GM18907 (cell line): ENCODE results near the gene COX6A2.
"Not testable (repeated sequence)": the region's sequence is repeated elsewhere in the genome, so short reads cannot be mapped to it uniquely, and the experiment has no call there.

Experiments
- ATAC-seq: cut with Tn5 transposase; IDR thresholded peaks from one replicate; pipeline ENCODE4 v1.9.1; 2021; ENCODE audit warnings: mild to moderate bottlenecking, moderate library complexity; ENCODE audit not compliant: unreplicated experiment

The COX6A2 gene

DNA sequence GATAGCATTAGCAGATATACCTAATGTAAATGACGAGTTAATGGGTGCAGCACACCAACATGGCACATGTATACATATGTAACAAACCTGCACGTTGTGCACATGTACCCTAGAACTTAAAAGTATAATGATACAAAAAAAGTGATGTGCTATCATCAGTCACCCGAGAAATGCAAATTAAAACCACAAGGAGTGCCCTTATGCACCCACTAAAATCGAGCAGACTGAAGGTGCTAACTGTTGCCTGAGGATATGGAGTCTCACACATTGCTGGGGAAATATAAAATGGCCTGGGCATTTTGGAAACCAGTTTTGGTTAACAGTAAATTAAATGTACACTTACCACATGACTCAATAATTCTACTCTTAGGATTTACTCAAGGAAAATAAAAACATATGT, 10.9 kb upstream of the COX6A2 start:
- not testable (repeated sequence) for ATAC-seq

DNA sequence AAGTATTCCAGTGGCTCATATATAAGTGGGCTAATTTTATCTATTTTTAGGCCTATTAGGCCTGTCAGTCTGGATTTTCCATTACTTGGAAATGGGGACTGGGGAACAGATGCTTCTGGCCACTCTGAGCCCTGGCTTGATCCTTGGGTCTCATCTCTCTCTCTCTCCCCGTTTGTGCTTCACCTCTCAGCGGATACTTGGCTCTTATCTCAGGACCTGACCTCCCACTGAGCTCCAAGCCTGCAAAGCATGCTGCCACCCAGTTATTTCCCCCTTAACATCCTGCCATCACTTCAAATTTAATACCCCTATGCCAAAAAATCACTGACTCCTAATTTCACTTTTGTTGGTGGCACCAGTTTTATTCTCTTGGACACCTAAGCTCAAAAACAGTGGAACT, 10.3 kb upstream of the COX6A2 start:
- ATAC-seq, result no peak

DNA sequence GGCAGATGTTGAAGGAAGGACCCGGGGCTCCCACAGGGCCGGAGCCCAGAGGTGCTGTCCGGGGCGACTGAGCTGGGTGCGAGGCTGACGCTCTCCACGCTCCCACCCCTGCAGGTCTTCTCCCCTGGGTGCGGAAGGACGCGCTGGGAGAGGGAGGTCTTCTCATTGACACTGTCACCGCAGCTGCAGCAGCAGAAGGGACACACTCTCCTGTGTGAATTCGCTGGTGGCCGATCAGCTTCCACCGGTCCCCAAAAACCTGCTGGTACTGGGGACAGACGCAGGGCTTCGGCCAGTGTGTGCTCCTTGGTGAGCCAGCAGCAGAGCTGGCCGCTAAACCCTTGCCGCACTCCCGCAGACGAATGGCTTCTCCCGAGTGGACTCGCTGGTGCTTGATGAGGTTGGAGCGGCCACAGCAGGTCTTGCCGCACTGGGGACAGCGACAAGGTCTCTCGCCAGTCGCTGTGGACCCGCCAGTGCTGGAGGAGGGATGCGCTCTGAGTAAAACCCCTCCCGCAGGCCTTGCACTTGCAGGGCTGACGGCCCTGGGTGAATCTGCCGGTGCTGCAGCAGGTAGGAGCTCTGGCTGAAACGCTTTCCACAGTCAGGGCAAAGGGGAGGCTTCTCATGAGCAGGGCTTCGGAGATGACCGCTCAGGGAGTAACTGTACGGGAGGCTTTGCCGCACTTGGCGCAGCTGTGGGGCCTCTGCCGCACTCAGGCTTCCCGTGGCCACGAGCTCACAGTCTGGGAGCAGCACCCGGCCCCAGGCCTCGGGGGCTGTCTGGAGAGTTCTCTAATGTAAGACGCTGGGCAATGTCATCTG, 8.3 kb upstream of the COX6A2 start:
- no peak for ATAC-seq

DNA sequence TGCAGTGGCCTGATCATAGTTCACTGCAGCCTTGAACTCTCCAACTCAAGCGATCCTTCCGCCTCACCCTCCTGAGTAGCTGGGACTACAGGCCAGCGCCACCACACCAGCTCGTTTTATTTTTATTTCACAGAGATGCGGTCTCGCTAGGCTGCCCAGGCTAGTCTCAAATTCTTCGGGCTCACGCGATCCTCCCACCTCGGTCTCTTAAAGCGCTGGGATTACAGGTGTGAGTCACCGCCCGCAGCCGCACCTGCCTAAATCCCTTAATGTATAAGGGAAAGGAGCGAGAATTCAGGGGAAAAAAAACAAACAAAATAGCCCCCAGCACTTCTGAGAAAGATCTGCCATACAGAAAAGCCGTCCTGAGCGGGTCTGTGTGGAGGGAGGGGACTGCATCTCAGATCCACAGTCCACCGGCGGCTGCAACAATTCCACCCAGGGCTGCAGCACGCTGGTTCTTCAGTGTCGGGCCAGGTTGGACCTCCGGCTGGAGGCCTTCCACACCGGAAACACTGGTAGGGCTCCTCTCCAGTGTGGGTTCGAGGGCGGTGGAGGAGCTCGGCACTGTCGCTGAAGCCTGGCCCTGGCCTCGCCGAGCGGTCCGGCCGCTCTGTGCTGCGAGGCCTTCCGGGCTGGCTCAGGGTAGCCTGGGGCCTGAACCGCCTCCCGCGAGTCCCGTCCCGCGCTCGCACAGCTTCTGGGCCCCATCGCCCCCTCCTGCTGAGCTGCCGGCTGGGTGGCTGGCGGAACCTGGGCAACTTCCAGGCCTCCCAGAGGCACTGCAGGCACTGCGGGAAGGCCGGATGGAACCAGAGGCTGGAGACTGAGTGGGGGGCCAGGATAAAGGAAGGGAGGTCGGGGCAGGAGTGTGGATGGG, 7.4 kb upstream of the COX6A2 start:
- no peak for ATAC-seq

DNA sequence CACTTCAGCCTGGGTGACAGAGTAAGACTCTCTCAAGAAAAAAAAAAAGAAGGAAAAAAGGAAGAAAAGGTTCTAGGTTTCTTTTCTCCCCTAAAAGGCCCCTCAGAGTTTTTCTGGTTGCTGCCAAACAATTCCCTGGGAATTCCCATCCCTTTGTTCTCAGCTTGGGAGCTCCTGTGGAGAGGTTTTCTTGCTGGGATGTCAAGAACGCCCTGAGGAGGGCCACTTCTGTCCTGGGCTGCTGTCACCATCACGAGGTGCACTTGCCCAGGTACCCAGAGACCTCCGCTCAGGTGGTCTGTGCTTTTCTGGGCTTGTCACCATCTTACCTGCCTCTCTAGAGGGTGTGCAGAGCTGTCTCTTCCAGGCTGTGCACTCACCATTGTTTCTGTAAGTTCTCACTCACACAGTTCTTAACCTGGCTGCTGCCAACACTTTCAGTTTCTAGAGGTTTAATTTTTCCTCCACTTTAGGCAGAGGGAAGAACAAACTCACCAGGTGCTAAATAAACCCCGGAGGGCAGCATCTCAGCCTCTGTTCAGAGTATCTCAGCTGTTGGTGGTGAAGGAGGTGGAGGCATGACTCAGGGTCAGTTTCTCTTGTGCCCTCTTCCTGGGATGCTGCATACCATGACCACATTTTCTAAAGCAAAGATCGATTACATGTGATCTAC, 2.4 kb upstream of the COX6A2 start:
- no peak for ATAC-seq

DNA sequence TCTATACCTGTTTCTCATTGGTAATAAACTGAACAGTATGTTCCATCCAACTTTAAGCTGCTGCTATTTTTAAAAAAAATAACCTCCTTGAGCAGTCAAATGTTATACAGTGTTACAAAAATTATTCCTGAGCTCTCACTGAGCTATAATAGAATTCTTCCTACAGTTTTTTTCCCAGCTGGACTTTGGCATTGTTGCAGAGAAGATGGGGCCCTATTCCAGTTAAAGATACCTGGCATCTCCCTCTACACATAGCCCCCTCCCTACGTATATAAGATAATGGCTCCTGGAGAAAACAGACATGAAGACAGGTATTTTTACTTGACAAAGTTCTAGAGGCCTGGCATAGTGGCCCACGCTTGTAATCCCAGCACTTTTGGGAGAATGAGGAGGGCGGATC, 1.6 kb upstream of the COX6A2 start:
- ATAC-seq, result no peak

DNA sequence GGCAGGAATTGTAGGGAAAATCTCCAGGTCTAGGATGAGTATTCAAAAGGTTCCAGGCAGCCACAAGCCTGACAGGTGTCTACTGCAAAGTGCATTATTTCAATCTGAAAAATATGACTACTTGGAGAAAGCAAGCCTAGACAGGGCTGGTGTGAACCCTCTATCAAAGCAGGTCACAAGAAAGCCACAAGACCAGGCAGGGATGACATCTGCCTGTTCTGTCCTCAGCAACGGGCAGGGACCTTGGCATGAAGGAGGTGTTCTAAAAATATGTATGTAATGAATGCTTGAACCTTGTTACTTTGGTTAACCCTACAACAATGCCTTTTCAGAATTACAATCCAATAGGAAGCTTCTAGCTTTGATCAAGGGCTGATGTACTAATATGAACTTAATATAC, 1.2 kb upstream of the COX6A2 start:
- ATAC-seq, result no peak

DNA sequence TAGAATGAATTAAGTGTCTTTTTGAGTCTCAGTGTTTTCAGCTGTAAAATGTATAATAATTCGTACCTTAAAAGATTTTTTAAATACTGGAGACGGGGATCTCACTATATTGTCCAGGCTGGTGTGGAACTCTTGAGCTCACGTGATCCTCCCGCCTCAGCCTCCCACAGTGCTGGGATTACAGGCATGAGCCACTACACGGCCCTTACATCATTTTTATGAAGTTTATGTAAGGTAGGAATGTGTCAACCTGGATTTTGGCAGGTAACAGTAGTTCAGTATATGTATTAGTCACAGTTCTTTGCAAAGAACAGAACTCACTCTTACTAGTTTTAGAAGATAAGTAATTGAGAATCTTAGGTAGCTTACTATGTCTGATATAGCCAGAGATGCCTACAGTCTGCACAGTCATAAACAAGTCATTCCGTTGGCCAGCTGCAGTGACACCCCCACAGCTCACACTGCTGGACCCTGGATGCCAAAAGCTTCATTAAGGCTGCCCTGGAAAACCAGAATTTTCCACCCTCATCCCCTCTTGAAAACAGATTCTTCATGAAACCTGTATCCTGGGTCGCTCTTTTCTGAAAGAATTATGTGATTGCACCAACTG, 583 bp upstream of the COX6A2 start:
- ATAC-seq, result no peak

DNA sequence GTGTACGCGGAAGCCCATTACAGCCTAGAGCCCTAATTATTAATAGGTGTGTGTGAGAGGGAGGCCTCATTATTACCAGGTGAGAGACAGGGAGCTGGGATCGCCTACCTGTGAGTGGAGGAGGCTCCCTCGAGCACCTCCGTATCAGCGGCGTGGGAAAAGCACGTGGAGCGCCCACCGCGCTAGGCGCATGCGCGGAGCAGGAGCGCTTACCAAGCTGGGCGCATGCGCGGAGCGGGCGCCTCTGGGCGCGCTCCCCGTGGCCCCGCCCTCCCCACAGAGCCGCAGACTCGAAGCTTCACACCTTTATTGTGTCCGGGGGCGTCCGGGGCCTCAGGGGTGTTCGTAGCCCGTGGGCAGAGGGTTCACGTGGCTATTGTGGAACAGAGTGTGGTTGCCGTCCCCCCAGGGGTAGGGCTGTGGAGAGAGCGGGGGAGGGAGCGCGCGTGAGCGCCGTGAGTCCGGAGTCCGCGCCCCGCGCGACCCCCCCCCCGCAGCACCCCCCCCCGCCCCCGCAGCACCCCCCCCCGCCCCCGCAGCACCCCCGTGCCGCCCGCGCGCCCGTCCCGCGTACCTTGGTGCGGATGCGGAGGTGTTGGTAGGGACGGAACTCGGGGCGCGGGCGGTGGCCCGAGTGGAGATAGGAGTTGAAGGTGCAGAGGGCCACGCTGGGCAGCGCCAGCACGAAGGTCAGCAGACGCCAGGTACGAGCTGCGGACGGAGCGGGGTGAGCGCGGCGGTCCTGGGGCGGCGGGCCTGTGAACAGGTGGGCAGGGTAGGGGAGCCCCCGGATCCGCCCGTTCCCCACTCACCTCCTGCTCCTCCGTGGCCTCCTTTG, 500 bp downstream of the COX6A2 start:
- ATAC-seq, result no peak

DNA sequence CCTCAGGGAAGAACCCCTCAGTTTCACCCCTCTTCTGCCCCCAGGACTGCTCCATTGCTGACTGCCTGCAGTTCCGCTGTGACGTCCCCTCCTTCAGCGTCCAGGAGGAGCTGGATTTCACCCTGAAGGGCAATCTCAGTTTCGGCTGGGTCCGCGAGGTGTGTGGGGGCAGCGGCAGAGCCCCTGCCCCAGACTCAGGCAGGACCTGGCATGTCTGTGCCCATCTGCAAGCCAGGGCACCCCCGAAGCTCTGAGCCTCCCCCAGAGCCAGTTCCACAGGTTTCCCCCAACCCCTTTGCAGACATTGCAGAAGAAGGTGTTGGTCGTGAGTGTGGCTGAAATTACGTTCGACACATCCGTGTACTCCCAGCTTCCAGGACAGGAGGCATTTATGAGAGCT, 4.4 kb downstream of the COX6A2 start:
- no peak for ATAC-seq

DNA sequence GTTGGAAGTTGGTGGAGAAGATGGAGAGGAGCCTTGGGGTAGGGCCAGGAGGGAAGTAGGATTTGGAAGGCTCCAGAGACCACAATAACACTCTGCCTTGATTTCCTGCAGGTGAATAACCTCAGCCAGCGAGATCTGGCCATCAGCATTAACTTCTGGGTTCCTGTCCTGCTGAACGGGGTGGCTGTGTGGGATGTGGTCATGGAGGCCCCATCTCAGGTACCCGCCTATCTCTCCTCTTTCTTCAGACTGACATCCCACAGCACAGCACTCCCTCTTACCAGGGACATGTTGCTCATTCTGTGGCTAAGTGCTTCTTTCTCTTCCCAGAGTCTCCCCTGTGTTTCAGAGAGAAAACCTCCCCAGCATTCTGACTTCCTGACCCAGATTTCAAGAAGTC, 4.9 kb downstream of the COX6A2 start:
- ATAC-seq, result no peak

DNA sequence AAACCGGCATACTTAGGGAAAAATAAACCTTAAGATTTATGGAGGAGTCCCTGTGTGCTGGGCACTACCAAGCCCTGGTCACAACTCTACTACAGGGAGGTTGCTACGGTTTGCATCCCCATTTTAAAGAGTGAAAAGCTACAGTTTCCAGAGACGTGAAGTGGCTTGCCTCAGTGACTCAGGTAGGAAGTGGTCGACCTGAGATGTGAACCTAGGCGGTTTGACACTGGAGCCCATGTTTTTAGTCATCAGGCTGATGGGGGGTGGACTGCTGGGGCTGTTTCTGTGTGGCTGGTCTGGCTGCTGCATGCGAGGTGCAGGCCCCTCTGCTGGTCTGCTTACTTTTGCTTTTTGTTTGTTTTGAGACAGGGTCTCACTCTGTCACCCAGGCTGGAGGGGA, 6.6 kb downstream of the COX6A2 start:
- ATAC-seq, result no peak

DNA sequence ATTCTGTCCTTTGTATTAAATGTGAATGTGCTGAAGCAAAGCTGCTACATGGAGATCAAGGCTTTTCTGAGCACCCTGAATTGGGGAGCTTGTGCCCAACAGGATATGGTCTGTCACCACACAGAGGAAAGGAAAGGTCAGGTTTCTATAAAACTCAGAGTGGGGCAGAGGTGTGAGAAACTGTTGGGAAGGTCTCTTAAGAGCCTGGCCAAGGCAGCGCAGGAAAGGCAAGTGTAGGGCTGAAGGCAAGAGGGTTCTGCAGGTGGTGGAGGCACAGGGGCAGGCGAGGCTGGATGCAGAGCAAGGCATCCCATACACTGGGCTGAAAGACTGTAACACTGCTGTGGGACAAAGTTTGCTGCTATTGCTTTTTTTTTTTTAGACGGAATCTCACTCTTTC, 8.1 kb downstream of the COX6A2 start:
- ATAC-seq, result no peak

DNA sequence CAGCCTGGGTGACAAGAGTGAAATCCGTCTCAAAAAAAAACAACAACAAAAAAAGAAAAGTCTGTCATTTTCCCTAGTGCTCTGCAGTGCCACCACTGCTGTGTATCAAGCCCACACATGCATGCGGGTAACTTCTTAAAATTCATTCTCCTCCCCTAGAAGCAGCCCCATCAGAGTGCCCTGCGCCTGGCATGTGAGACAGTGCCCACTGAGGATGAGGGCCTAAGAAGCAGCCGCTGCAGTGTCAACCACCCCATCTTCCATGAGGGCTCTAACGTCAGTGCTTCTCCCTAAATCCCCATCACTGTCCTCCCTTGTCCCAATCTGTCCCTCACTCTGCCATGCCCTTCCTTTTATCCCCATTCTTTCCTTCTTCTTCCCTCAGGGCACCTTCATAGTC, 10.2 kb downstream of the COX6A2 start:
- no peak for ATAC-seq

DNA sequence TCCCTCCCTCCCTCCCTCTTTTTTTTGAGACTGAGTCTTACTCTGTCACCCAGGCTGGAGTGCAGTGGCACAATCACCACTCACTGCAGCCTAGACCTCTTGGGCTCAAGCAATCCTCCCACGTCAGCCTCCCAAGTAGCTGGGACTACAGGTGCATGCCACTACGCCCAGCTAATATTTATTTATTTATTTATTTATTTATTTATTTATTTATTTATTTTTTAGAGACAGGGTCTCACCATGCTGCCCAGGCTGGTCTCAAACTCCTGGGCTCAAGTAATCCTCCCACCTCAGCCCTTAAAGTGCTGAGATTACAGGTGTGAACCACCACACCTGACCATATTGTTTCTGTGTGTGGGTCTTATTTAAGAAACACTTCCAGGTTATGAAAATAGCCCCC, 11.1 kb downstream of the COX6A2 start:
- ATAC-seq, result not testable (repeated sequence)

DNA sequence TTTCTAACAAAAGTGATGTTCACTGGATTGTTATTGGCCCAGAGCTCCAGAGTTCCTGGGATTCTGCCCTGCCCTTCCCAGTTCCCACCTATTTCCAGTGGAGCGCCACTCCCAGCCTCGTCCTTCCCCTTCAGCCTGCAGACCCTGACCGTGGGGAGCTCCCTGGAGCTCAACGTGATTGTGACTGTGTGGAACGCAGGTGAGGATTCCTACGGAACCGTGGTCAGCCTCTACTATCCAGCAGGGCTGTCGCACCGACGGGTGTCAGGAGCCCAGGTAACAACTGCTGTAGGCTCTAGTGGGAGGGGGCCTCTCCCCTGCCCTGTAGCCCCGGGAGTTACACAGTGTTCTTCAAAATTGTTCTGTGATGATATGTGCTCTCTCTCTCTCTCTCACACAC, 11.8 kb downstream of the COX6A2 start:
- ATAC-seq, result no peak

DNA sequence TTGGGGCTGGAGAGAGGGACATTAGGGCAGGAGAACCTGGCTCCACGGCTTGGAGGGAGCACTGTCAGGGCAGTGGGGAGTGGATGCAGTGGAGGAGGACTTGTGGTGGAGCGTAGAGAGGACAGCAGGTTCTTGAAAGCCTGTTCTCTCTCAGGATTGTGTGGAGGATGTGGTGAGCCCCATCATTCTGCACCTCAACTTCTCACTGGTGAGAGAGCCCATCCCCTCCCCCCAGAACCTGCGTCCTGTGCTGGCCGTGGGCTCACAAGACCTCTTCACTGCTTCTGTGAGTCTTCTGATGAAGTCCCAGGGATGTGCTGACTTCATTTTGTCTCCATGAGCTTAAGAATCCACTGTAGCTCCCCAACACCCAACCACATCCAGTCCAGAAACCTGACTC, 13.5 kb downstream of the COX6A2 start:
- no peak for ATAC-seq

DNA sequence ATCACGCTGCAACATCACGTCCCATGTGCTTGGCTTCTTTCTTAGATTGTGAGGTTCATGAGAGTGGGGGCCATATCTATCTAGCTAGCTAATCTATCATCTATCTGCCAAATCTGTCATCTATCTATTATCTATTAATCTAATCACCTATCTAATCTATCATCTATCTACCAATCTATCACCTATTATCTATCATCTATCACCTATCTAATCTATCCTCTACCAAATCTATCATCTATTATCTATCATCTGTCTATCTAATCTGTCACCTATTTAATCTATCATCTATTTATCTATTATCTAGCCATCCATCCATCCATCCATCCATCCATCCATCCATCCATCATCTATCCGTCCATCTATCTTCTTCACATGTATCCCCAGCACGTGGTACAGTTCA, 14.2 kb downstream of the COX6A2 start:
- no peak for ATAC-seq

DNA sequence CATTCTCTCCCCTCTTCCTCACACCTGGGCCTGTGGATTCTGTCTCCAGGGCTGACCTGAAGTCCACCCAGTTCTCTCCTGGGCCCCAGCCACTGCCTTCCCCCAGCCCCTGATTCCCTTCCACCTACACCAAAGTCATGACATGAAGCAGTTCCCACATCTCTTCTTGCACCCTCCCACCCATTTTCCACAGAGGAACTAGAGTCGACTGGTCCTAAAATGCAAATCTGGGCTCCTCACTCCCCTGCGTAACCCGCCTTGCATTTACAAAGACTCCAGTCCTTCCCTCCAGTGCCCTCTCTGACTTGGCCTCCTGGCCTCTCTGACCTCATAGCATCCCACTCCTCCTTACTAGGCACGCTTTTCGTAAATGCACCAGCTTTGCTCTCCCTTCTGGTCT, 14.8 kb downstream of the COX6A2 start:
- ATAC-seq, result no peak

DNA sequence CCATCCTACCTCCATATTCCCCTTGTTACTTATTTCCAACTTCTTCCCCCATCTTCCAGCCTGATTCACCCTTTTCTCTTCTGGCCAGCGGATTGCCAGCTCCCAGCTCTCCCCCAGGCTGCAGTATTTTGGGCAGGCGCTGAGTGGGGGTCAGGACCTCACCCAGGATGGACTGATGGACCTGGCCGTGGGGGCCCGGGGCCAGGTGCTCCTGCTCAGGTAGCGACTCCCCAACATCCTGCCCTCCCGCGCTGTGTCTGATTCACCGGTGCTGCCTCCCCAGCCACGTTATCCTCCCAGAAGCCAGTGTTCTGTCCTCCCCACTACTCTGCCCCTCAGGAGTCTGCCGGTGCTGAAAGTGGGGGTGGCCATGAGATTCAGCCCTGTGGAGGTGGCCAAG, 15.4 kb downstream of the COX6A2 start:
- ATAC-seq, result no peak
